NB4 (cell line): ENCODE measurements around the gene ACSF2.

Experiments
- DNase-seq: peaks from one replicate; pipeline ENCODE4 v3.0.0; 2010; ENCODE audit warnings: low read depth
- H3K4me3 ChIP-seq: one replicate; pipeline ENCODE4 v1.5.1; 2011; ENCODE audit warnings: mild to moderate bottlenecking, low read depth, low read length, moderate library complexity
- MYC ChIP-seq: IDR thresholded peaks from 2 replicates; pipeline ENCODE4 v1.6.1; 2011; ENCODE audit warnings: low read depth, low read length
- POLR2A ChIP-seq: IDR thresholded peaks from 2 replicates; pipeline ENCODE4 v1.6.1; 2011; ENCODE audit warnings: mild to moderate bottlenecking; ENCODE audit not compliant: insufficient read length; ENCODE audit errors: extremely low read depth
- TF ChIP-seq, protein P1 (sequence below): IDR thresholded peaks from one replicate; pipeline ENCODE4 v1.5.1; 2012; ENCODE audit warnings: low read depth, low read length
- TF ChIP-seq, protein P2 (sequence below): IDR thresholded peaks from 2 replicates; pipeline ENCODE4 v1.6.1; 2011; ENCODE audit warnings: low read depth, low read length

Gene ACSF2

DNA sequence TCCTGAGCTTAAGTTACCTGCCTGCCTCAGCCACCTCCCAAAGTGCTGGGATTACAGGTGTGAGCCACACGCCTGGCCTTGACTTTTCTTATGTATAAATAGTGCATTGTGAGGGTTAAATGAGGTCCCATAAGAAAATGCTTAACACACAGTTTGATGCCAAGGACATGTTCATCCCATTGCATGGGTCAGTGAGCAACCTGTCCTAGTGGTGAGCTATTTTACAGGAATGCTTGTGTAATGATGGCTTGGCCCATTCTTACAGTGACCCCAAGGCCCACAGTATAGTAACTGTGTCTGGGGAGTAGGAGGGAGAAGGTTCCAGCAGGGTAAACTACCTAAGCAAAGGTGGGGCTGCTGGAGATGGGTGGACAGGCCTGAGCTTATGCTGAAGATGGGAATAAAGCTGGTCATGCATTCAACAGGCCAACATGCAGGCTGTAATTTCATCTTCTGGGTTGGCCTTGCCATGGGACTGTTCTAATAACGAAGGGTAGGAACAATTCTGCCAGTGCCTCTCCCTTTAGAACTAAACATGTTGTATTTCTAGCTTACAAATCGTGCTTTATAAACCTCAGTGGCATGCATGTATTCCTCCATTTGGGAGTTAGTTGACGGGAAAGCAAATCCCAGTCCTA, 6.2 kb downstream of the ACSF2 start:
- DNase-seq, result no peak
- H3K4me3 ChIP-seq, result no peak overlapping the region
- TF ChIP-seq POLR2A, result no peak
- no peak for TF ChIP-seq MYC
- TF ChIP-seq, protein P1, sequence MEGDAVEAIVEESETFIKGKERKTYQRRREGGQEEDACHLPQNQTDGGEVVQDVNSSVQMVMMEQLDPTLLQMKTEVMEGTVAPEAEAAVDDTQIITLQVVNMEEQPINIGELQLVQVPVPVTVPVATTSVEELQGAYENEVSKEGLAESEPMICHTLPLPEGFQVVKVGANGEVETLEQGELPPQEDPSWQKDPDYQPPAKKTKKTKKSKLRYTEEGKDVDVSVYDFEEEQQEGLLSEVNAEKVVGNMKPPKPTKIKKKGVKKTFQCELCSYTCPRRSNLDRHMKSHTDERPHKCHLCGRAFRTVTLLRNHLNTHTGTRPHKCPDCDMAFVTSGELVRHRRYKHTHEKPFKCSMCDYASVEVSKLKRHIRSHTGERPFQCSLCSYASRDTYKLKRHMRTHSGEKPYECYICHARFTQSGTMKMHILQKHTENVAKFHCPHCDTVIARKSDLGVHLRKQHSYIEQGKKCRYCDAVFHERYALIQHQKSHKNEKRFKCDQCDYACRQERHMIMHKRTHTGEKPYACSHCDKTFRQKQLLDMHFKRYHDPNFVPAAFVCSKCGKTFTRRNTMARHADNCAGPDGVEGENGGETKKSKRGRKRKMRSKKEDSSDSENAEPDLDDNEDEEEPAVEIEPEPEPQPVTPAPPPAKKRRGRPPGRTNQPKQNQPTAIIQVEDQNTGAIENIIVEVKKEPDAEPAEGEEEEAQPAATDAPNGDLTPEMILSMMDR, result no peak
- TF ChIP-seq, protein P2, sequence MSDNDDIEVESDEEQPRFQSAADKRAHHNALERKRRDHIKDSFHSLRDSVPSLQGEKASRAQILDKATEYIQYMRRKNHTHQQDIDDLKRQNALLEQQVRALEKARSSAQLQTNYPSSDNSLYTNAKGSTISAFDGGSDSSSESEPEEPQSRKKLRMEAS, result no peak

DNA sequence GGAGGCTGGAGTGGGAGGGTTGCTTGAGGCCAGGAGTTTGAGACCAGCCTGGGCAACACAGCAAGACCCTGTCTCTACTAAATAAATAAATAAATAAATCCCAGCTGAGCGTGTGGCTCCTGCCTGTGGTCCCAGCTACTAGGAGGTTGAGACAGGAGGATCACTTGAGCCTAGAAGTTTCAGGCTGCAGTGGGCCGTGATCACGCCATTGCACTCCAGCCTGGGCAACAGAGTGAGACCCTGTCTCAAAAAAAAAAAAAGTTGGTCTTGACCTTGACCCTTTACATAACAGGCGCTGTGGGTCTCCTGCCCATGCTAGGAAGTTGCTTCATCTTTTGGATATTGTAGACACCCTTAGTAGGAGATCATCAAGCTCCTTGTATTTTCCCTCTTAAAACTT, 11.4 kb downstream of the ACSF2 start:
- TF ChIP-seq, protein P2, result no peak
- H3K4me3 ChIP-seq, result no peak overlapping the region

DNA sequence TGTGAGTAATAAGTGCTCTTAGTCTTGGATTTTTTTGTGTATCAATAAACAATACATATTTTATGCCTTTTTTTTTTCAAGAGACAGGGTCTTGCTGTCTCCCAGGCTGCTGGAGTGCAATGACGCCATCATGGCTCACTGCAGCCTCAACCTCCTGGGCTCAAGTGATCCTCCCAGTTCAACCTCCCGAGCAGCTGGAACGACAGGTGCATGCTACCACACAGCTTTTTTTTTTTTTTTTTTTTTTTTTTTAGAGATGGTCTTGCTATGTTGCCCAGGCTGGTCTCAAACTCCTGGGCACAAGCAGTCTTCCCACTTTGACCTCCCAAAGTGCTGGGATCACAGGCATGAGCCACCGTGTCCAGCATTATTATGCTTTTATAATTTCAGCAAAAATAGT, 13.0 kb downstream of the ACSF2 start:
- DNase-seq, result no peak
- TF ChIP-seq POLR2A (no peak), MYC (no peak)
- TF ChIP-seq, protein P2, result no peak
- TF ChIP-seq, protein P1, result no peak
- H3K4me3 ChIP-seq, result no peak overlapping the region

More for the DNA sequence above, 11.4 kb downstream of the ACSF2 start:
- DNase-seq, result no peak

DNA sequence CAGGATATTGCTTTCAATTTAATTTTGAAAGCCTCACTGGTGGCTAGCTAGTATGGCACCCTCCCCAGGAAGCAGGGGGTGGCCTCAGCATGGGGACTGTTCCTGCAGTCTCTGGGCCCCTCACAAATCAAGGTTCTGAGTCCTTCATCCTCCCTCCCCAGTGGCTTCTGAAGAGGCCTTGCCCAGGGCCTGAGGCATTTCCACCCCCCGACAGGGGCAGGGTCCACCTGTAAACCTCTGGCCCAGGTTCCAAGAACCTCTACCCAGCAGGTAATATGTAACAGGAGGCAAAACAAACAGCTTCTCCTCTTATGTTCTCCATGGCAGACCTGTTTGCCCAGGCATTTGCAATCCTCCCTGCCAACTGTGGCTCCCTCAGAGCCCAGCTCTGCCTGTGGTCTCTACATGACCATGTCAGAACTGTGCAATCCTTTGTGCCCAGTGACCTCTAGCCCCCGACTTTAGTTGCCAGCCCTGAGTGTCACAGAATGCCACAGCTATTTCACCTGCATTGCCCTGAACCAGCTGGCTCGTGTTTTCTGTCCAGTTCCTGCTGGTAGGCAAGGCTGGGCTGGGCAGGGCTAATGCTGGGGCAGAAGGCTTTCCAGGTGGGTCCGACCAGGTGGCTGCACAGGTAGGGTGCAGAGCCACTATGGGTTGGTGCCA, 14.3 kb downstream of the ACSF2 start:
- no peak overlapping the region for H3K4me3 ChIP-seq
- DNase-seq, result no peak
- no peak for TF ChIP-seq POLR2A
- TF ChIP-seq MYC, result no peak
- TF ChIP-seq, protein P1, result no peak

DNA sequence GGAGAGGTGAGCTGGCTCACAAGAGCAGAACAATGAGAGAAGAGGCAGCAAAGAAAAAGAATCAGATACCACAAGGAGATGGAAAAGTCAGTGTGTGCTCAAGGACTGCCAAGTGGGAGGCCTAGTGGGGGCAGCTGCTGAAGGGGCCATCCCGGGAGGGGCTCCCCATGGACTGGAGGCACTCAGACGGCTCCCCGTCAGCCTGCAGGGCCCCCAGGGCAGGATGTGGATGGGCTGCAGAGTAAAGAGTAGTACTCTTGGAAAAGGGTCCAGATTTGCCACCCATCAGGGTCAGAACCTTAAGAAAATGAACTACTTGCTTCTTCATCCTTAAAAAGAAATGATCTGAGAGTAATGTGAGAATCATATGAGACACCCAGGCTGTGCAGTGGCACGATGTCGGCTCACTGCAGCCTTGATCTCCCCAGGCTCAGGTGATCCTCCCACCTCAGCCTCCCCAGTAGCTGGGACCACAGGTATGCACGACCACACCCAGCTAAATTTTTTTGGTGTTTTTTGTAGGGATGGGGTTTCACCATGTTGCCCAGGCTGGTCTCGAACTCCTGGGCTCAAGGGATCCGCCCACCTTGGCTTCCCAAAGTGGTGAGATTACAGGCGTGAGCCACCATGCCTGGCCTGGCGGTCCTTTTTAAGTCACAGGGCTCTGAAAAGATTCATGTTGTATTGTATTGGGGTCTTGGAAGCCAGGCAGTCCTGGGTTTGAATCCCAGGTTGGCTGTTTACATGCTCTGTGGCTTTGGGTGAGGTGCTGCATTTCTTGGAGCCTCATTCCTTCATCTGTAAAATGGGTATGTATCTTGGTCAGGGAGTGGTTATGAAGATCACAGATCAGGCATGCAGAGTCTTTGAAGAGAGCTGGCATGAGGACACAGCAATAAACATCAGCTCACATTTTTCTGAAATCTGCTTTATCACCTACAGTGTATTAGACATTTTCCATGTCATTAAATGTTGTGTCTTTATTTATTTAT, 15.1 kb downstream of the ACSF2 start:
- DNase-seq, result no peak
- no peak overlapping the region for H3K4me3 ChIP-seq
- TF ChIP-seq POLR2A, result no peak
- no peak for TF ChIP-seq MYC
- TF ChIP-seq, protein P2, result no peak
- TF ChIP-seq, protein P1, result no peak
